Trophoblast cell (in vitro differentiated cells and primary cell): Measurements from ENCODE around the gene MAT2B.

ENCODE experiments used
- DNase-seq, 2 donors: peaks; one replicate each; pipeline ENCODE4 v3.0.0-alpha.2; 2016
- H2AFZ ChIP-seq: 2 replicates; pipeline ENCODE4 v1.6.1; 2013; ENCODE audit warnings: low read length, moderate library complexity, mild to moderate bottlenecking; ENCODE audit not compliant: insufficient read depth, poor library complexity
- H2AK5ac ChIP-seq: 2 replicates; pipeline ENCODE4 v1.6.1; 2013; ENCODE audit warnings: mild to moderate bottlenecking, low read length
- H2BK120ac ChIP-seq: 2 replicates; pipeline ENCODE4 v1.6.1; 2013; ENCODE audit warnings: low read length, mild to moderate bottlenecking, moderate library complexity; ENCODE audit not compliant: insufficient read depth, poor library complexity
- H2BK12ac ChIP-seq: 2 replicates; pipeline ENCODE4 v1.6.1; 2013; ENCODE audit warnings: mild to moderate bottlenecking, low read length, moderate library complexity
- H2BK5ac ChIP-seq: 2 replicates; pipeline ENCODE4 v1.6.1; 2013; ENCODE audit warnings: low read length, low read depth, moderate library complexity, mild to moderate bottlenecking; ENCODE audit not compliant: poor library complexity
- H3K14ac ChIP-seq: 2 replicates; pipeline ENCODE4 v1.6.1; 2013; ENCODE audit warnings: mild to moderate bottlenecking, low read length
- H3K18ac ChIP-seq: 2 replicates; pipeline ENCODE4 v1.6.1; 2013; ENCODE audit warnings: mild to moderate bottlenecking, low read length
- H3K23ac ChIP-seq: 2 replicates; pipeline ENCODE4 v1.6.1; 2013; ENCODE audit warnings: low read length
- H3K27ac ChIP-seq: 2 replicates; pipeline ENCODE4 v1.5.1; 2013; ENCODE audit warnings: low read depth, mild to moderate bottlenecking, inconsistent platforms, low read length, moderate library complexity
- H3K27me3 ChIP-seq: 2 replicates; pipeline ENCODE4 v1.6.1; 2013; ENCODE audit warnings: inconsistent platforms, mild to moderate bottlenecking, low read length, moderate library complexity; ENCODE audit not compliant: insufficient read depth
- H3K36me3 ChIP-seq, 2 experiments: 1 replicate in 1 of 2; 2 replicates in 1 of 2; pipeline ENCODE4 v1.6.1; 2013; ENCODE audit warnings: low read length in 2 of 2, mild to moderate bottlenecking in 2 of 2, moderate library complexity in 1 of 2; ENCODE audit not compliant: insufficient read depth in 2 of 2, control insufficient read depth in 1 of 2
- H3K4ac ChIP-seq: 2 replicates; pipeline ENCODE4 v1.6.1; 2013; ENCODE audit warnings: low read depth, mild to moderate bottlenecking, low read length, moderate library complexity
- H3K4me1 ChIP-seq, 2 experiments: 1 replicate in 1 of 2; 2 replicates in 1 of 2; pipeline ENCODE4 v1.6.1; 2013; ENCODE audit warnings: low read length in 2 of 2, mild to moderate bottlenecking in 2 of 2, moderate library complexity in 1 of 2; ENCODE audit not compliant: insufficient read depth in 2 of 2, control insufficient read depth in 1 of 2
- H3K4me2 ChIP-seq: 2 replicates; pipeline ENCODE4 v1.6.1; 2013; ENCODE audit warnings: inconsistent platforms, mild to moderate bottlenecking, low read length, moderate library complexity
- H3K4me3 ChIP-seq: 2 replicates; pipeline ENCODE4 v1.5.1; 2013; ENCODE audit warnings: mild to moderate bottlenecking, low read depth, low read length, inconsistent platforms
- H3K79me1 ChIP-seq: one replicate; pipeline ENCODE4 v1.6.1; 2013; ENCODE audit warnings: low read length
- H3K79me2 ChIP-seq: 2 replicates; pipeline ENCODE4 v1.6.1; 2013; ENCODE audit warnings: low read length, mild to moderate bottlenecking; ENCODE audit not compliant: control insufficient read depth, insufficient read depth, poor library complexity
- H3K9ac ChIP-seq: 2 replicates; pipeline ENCODE4 v1.6.1; 2013; ENCODE audit warnings: mild to moderate bottlenecking, low read length
- H3K9me3 ChIP-seq: 2 replicates; pipeline ENCODE4 v1.6.1; 2013; ENCODE audit warnings: low read depth, mild to moderate bottlenecking, control low read depth, inconsistent platforms, low read length; ENCODE audit not compliant: insufficient read depth
- H4K12ac ChIP-seq: 2 replicates; pipeline ENCODE4 v1.6.1; 2013; ENCODE audit warnings: low read depth, mild to moderate bottlenecking, low read length, moderate library complexity
- H4K8ac ChIP-seq: 2 replicates; pipeline ENCODE4 v1.6.1; 2013; ENCODE audit warnings: low read depth, mild to moderate bottlenecking, low read length, moderate library complexity
- H4K91ac ChIP-seq: one replicate; pipeline ENCODE4 v1.6.1; 2013; ENCODE audit warnings: low read depth, mild to moderate bottlenecking, low read length, moderate library complexity
- WGBS: extraction: QIAGEN DNeasy Blood & Tissue Kit; methylation state at CpG from one replicate; pipeline ENCODE4 v1.1.7; 2013; ENCODE audit warnings: missing lambda C conversion rate; ENCODE audit not compliant: insufficient read length, insufficient coverage; ENCODE audit errors: extremely low coverage; 5-methylcytosine and 5-hydroxymethylcytosine counted together

The MAT2B gene

DNA sequence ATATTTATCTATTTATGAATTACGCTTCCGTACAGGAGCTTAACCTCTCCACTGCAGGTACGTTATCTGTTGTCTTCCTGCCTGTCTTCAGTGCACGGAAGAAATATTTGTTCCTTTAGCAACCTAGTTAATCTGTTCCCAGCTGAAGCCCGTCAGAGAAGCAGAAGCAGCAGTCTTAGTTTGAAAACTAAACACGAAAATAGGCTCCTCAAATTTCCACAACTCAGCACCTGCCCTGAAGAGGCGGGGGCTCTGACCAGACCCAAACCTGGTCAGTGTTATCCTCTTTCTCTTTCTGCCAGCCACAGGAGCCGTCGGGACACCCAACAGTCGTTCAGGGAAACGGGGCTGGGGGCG lies 46.0 kb upstream of the MAT2B start:
- WGBS = no CpG with 5 or more reads among the region's 12 CpGs
- H3K79me1 ChIP-seq = peaks cover 16% of the 10 kb centered on the region
- peaks cover 0 to 6% of the 10 kb centered on the region in 2 experiments for H3K36me3 ChIP-seq
- H3K27ac ChIP-seq = peak overlapping the region; percentile 97
- peak overlapping the region; percentile 70 for H3K4me2 ChIP-seq
- H3K14ac ChIP-seq = peak overlapping the region; percentile 89
- peak overlapping the region; percentile 97 for H4K8ac ChIP-seq
- H3K27me3 ChIP-seq = no peaks in the 10 kb centered on the region
- H4K91ac ChIP-seq = peak overlapping the region; percentile 96
- no peak overlapping the region for H3K23ac ChIP-seq
- peak overlapping the region; percentile 96 for H2BK120ac ChIP-seq
- H3K9ac ChIP-seq = peak overlapping the region; percentile 92
- H3K4me1 ChIP-seq = no peaks in the 10 kb centered on the region
- H3K9me3 ChIP-seq = no peaks in the 10 kb centered on the region
- peak overlapping the region; percentile 87 for H2BK5ac ChIP-seq
- peaks cover 8% of the 10 kb centered on the region for H3K79me2 ChIP-seq
- DNase-seq = no peak
- peak overlapping the region; percentile 97 for H3K18ac ChIP-seq
- peak overlapping the region; percentile 53 for H2AFZ ChIP-seq
- peak overlapping the region; percentile 84 for H3K4me3 ChIP-seq
- H3K4ac ChIP-seq = peak overlapping the region; percentile 49
- no peak overlapping the region for H2BK12ac ChIP-seq
- peak overlapping the region; percentile 95 for H4K12ac ChIP-seq
- H2AK5ac ChIP-seq = peak overlapping the region; percentile 7

DNA sequence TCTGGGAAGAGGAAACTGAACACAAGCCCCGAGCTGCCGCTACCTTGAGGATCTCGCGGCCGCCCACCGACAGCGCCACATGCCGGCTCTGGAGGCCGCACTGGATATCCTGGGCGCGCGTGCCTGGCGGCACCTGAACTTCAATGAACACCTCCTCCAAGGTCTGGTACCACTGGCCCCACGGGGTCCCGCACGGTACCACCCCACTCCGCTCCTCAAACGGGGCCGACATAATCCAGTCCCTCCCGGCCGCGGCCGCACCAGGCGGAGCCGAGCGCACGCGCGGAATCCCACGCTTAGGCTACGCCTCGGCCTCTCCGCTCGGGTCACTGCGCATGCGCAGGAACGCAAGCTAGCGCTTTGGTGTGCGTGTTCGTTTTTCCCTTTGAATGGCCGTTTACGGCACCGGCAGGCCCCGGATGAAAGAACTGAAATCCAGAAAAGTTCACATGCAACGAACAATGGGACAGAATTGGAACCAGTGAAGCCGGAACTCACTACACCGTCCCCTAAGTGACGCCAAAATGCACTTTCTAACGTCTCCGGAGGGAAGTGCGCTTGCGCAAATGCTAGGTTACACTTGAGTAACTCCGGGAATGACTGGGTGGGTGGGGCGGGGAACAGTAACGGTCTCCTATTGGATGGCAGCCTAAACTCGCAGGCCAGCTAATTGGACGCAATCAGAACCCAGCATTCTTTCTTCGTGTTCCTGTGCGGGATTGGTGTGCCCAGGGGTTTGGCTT lies 45.4 kb upstream of the MAT2B start, which contains the start of gene NUDCD2:
NUDCD2 (minus strand) TSS at position 284 of the 743 bp plus-strand sequence; CDS start at position 232, 52 bp downstream.
- peak within 1 kb of the TSS; percentile 99 for H3K4me2 ChIP-seq
- peak; percentile 94 to 98 for DNase-seq
- H2BK120ac ChIP-seq = peak within 1 kb of the TSS; percentile 96
- H2BK12ac ChIP-seq = peak within 1 kb of the TSS; percentile 43
- H2AFZ ChIP-seq = peak within 1 kb of the TSS; percentile 92
- peak within 1 kb of the TSS; percentile 90 for H2BK5ac ChIP-seq
- H2AK5ac ChIP-seq = peak within 1 kb of the TSS; percentile 84
- peak within 1 kb of the TSS; percentile 84 for H3K4me3 ChIP-seq
- H3K36me3 ChIP-seq = peaks cover 0 to 6% of the 10 kb centered on the region in 2 experiments
- H3K27ac ChIP-seq = peak within 1 kb of the TSS; percentile 97
- H3K14ac ChIP-seq = peak within 1 kb of the TSS; percentile 97
- H3K9me3 ChIP-seq = no peaks in the 10 kb centered on the region
- peak within 1 kb of the TSS; percentile 96 for H4K91ac ChIP-seq
- H3K27me3 ChIP-seq = no peaks in the 10 kb centered on the region
- H4K12ac ChIP-seq = peak within 1 kb of the TSS; percentile 95
- H3K4me1 ChIP-seq = no peaks in the 10 kb centered on the region
- H3K4ac ChIP-seq = peak within 1 kb of the TSS; percentile 93
- peak within 1 kb of the TSS; percentile 93 for H3K9ac ChIP-seq
- H3K23ac ChIP-seq = no peak within 1 kb of the TSS
- peaks cover 16% of the 10 kb centered on the region for H3K79me1 ChIP-seq
- peaks cover 8% of the 10 kb centered on the region for H3K79me2 ChIP-seq
- peak within 1 kb of the TSS; percentile 97 for H3K18ac ChIP-seq
- H4K8ac ChIP-seq = peak within 1 kb of the TSS; percentile 97
- WGBS = no CpG with 5 or more reads among the region's 59 CpGs

DNA sequence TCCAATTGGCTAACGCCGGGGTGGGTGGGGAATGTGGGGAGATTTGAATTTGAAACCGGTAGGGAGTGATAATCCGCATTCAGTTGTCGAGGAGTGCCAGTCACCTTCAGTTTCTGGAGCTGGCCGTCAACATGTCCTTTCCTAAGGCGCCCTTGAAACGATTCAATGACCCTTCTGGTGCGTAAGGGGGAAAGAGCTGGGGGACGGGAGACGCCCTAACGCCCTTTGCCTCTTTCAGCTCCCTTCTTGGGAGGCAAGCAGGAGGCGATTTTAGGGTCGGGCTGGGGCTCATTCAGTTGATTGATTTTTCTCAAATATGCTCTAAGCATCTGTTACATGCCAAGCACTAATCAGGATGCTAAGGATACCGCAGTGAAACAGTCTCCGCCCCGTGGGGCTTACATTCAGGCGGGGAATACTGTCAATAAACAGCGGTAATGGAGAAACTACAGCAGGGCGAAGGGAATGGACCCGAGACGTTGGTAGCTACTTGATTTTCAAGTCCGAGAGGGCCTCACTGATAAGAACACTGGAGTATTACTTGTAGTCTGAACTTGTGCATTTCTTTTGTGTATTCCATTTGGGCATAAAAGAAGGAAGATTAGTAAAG lies 44.8 kb upstream of the MAT2B start, which contains the start of gene HMMR:
HMMR (plus strand) TSS at position 71 of the 610 bp plus-strand sequence; CDS start at position 132, 61 bp downstream.
- H3K4me1 ChIP-seq = no peaks in the 10 kb centered on the region
- H3K4me2 ChIP-seq = peak within 1 kb of the TSS; percentile 99
- H3K79me2 ChIP-seq = peaks cover 8% of the 10 kb centered on the region
- no CpG with 5 or more reads among the region's 23 CpGs for WGBS
- peak within 1 kb of the TSS; percentile 95 for H4K12ac ChIP-seq
- H3K18ac ChIP-seq = peak within 1 kb of the TSS; percentile 97
- peak within 1 kb of the TSS; percentile 96 for H2BK120ac ChIP-seq
- H3K36me3 ChIP-seq = peaks cover 2 to 9% of the 10 kb centered on the region in 2 experiments
- H3K9ac ChIP-seq = peak within 1 kb of the TSS; percentile 93
- peak within 1 kb of the TSS; percentile 43 for H2BK12ac ChIP-seq
- H3K4ac ChIP-seq = peak within 1 kb of the TSS; percentile 93
- H3K79me1 ChIP-seq = peaks cover 16% of the 10 kb centered on the region
- H3K9me3 ChIP-seq = no peaks in the 10 kb centered on the region
- peak; percentile 26 to 39 for DNase-seq
- H3K27ac ChIP-seq = peak within 1 kb of the TSS; percentile 97
- peak within 1 kb of the TSS; percentile 97 for H4K8ac ChIP-seq
- no peak within 1 kb of the TSS for H3K23ac ChIP-seq
- H2AK5ac ChIP-seq = peak within 1 kb of the TSS; percentile 84
- H2BK5ac ChIP-seq = peak within 1 kb of the TSS; percentile 90
- H3K27me3 ChIP-seq = no peaks in the 10 kb centered on the region
- peak within 1 kb of the TSS; percentile 96 for H4K91ac ChIP-seq
- H3K4me3 ChIP-seq = peak within 1 kb of the TSS; percentile 84
- H3K14ac ChIP-seq = peak within 1 kb of the TSS; percentile 97
- H2AFZ ChIP-seq = peak within 1 kb of the TSS; percentile 92

DNA sequence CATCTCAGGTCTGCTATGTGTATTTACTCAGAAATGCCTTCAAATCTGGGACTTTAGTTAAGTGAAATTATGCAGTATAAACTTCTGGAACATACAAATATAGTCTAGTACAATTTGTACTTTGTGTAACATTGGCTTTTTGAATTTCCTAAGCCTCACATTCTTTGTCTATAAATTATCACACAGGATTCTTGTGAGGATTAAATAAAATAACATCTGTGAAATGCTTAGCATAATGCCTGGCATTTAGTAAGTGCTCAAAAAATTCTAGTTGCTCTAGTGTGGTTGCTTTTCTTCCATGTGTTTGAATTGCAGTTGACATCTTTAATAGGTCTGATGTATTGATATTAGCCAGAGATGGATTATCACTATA lies 42.4 kb upstream of the MAT2B start:
- Histone ChIP-seq H4K12ac (no peak overlapping the region), H3K36me3 (peaks cover 2 to 7% of the 10 kb centered on the region in 2 experiments), H3K27ac (no peak overlapping the region), H2BK5ac (no peak overlapping the region), H3K14ac (no peak overlapping the region), H3K27me3 (no peaks in the 10 kb centered on the region), H4K8ac (no peak overlapping the region), H3K4me2 (no peak overlapping the region), H2AK5ac (no peak overlapping the region), H3K4me1 (no peaks in the 10 kb centered on the region), H2BK120ac (no peak overlapping the region), H3K23ac (no peak overlapping the region), H3K79me2 (peaks cover 8% of the 10 kb centered on the region), H3K9ac (no peak overlapping the region), H2BK12ac (no peak overlapping the region), H2AFZ (no peak overlapping the region), H3K4ac (no peak overlapping the region), H3K18ac (no peak overlapping the region), H3K79me1 (peaks cover 16% of the 10 kb centered on the region), H3K9me3 (no peaks in the 10 kb centered on the region), H4K91ac (no peak overlapping the region), H3K4me3 (no peak overlapping the region)
- no peak for DNase-seq
